Measurements from ENCODE around the gene SFMBT1.

Gene SFMBT1

GRCh38 chr3:52912885-52913731 is 132.8 kb downstream of the SFMBT1 start:
- DNase-seq: peak; percentile 96

GRCh38 chr3:52910823-52911222 is 135.1 kb downstream of the SFMBT1 start:
- no peak for DNase-seq

- peak; percentile 45 for DNase-seq
These were observed 138.4 kb downstream of the SFMBT1 start for GRCh38 chr3:52907497-52907896.

GRCh38 chr3:52904552-52904951 is 141.3 kb downstream of the SFMBT1 start:
- DNase-seq: no peak

- DNase-seq: no peak
These were observed 141.9 kb downstream of the SFMBT1 start for GRCh38 chr3:52904000-52904399.

GRCh38 chr3:52897130-52898122 is 148.4 kb downstream of the SFMBT1 start, which contains the start of gene STIMATE:
STIMATE (minus strand) TSS chr3:52897548; CDS start chr3:52897450, 98 bp downstream.
- peak; percentile 94 for DNase-seq

GRCh38 chr3:52896613-52897012 is 149.3 kb downstream of the SFMBT1 start:
- no peak for DNase-seq

- DNase-seq: no peak
These were observed 149.7 kb downstream of the SFMBT1 start for GRCh38 chr3:52896151-52896550.

GRCh38 chr3:52895418-52895817 is 150.5 kb downstream of the SFMBT1 start:
- no peak for DNase-seq

- DNase-seq: no peak
These were observed 151.1 kb downstream of the SFMBT1 start for GRCh38 chr3:52894756-52895155.

- DNase-seq: peak; percentile 15
These were observed 152.2 kb downstream of the SFMBT1 start for GRCh38 chr3:52893723-52894122.

GRCh38 chr3:52892625-52893311 is 153.1 kb downstream of the SFMBT1 start:
- DNase-seq: peak; percentile 59

GRCh38 chr3:52892290-52892624 is 153.6 kb downstream of the SFMBT1 start:
- DNase-seq: no peak

- DNase-seq: peak; percentile 90
These were observed 154.2 kb downstream of the SFMBT1 start for GRCh38 chr3:52891615-52892081.

- DNase-seq: no peak
These were observed 154.7 kb downstream of the SFMBT1 start for GRCh38 chr3:52891164-52891563.

GRCh38 chr3:52890735-52891134 is 155.1 kb downstream of the SFMBT1 start:
- DNase-seq: no peak

- DNase-seq: no peak
These were observed 156.0 kb downstream of the SFMBT1 start for GRCh38 chr3:52889901-52890300.

GRCh38 chr3:52887166-52887565 is 158.7 kb downstream of the SFMBT1 start:
- no peak for DNase-seq

GRCh38 chr3:52886049-52886730 is 159.7 kb downstream of the SFMBT1 start:
- DNase-seq: no peak

- no peak for DNase-seq
These were observed 163.5 kb downstream of the SFMBT1 start for GRCh38 chr3:52882377-52882776.

- DNase-seq: no peak
These were observed 164.0 kb downstream of the SFMBT1 start for GRCh38 chr3:52881871-52882270.

- no peak for DNase-seq
These were observed 165.4 kb downstream of the SFMBT1 start for GRCh38 chr3:52880474-52880873.
